ENCODE measurements around the gene DUSP2.

DNA sequence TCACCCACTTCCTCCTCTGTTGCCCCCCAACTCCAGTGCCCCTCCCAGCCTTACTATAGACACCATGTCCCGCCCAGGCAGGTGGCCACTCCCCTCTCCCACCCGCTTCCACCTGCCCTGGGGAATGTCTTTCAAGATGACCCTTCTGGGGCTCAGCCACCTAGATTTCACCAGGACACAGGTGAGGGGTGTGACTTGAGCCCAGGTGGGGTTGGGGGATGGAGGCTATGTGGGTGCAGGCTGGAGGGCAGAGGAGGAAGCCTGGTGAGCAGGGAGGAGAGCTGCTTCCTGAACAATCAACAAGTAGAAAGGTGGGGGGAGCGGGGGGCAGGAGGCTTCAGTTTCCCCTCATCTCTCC lies 37.6 kb downstream of the DUSP2 start:
- TF ChIP-seq, protein P1, sequence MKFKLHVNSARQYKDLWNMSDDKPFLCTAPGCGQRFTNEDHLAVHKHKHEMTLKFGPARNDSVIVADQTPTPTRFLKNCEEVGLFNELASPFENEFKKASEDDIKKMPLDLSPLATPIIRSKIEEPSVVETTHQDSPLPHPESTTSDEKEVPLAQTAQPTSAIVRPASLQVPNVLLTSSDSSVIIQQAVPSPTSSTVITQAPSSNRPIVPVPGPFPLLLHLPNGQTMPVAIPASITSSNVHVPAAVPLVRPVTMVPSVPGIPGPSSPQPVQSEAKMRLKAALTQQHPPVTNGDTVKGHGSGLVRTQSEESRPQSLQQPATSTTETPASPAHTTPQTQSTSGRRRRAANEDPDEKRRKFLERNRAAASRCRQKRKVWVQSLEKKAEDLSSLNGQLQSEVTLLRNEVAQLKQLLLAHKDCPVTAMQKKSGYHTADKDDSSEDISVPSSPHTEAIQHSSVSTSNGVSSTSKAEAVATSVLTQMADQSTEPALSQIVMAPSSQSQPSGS (IDR thresholded peaks at IDR 0.05; ENCODE audit: low read length) = no peak
- TF ChIP-seq ZBTB4 (CRISPR knock-in tag; IDR thresholded peaks at IDR 0.05) = no peak
- no peak for TF ChIP-seq STAT1 (conservative IDR thresholded peaks at IDR 0.05)
- no peak for TF ChIP-seq CHD2 (IDR thresholded peaks at IDR 0.05; ENCODE audit: borderline replicate concordance, low read depth, low read length)
- no peak for TF ChIP-seq MTA2 (IDR thresholded peaks at IDR 0.05; ENCODE audit: low read depth)
- no peak for TF ChIP-seq CTCF (IDR thresholded peaks at IDR 0.05 in 2 of 3, conservative IDR thresholded peaks at IDR 0.05 in 1 of 3; ENCODE audit: control insufficient read depth in 2 of 3, extremely low read depth in 1 of 3, insufficient read depth in 1 of 3, low read depth in 3 of 3, low read length in 3 of 3)
- TF ChIP-seq MAX (IDR thresholded peaks at IDR 0.05; ENCODE audit: low read depth, low read length) = no peak
- TF ChIP-seq MTA3 (IDR thresholded peaks at IDR 0.05; ENCODE audit: borderline replicate concordance, low read length) = no peak
- no peak for TF ChIP-seq EP300 (IDR thresholded peaks at IDR 0.05; ENCODE audit: borderline replicate concordance in 1 of 2, control insufficient read depth in 1 of 2, low read depth in 2 of 2, low read length in 2 of 2)
- TF ChIP-seq POLR2A (IDR thresholded peaks at IDR 0.05; ENCODE audit: low read depth, low read length) = no peak
- TF ChIP-seq, protein P2, sequence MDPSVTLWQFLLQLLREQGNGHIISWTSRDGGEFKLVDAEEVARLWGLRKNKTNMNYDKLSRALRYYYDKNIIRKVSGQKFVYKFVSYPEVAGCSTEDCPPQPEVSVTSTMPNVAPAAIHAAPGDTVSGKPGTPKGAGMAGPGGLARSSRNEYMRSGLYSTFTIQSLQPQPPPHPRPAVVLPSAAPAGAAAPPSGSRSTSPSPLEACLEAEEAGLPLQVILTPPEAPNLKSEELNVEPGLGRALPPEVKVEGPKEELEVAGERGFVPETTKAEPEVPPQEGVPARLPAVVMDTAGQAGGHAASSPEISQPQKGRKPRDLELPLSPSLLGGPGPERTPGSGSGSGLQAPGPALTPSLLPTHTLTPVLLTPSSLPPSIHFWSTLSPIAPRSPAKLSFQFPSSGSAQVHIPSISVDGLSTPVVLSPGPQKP (IDR thresholded peaks at IDR 0.05; ENCODE audit: low read depth, low read length) = no peak

All from GM12878 (cell line).